Gastroesophageal sphincter (tissue), 3 donors: ENCODE data around the gene GRID1.

ENCODE experiments used
- POLR2A ChIP-seq, 2 donors: fragments of 450-650 bp; IDR thresholded peaks; one replicate each; pipeline ENCODE4 v1.6.1; 2017; ENCODE audit warnings: antibody characterized with exemption in 2 of 2, mild to moderate bottlenecking in 2 of 2, moderate library complexity in 1 of 2
- TF ChIP-seq, protein P1 (sequence below), 4 experiments: fragments of 200-600 bp in 2 of 4; fragments of 450-650 bp in 2 of 4; sonication (generic) in 1 of 4; IDR thresholded peaks; one replicate each; pipeline ENCODE4 v1.5.1; 2017 to 2019; ENCODE audit warnings: antibody characterized with exemption in 4 of 4, mild to moderate bottlenecking in 2 of 4, moderate library complexity in 2 of 4

DNA sequence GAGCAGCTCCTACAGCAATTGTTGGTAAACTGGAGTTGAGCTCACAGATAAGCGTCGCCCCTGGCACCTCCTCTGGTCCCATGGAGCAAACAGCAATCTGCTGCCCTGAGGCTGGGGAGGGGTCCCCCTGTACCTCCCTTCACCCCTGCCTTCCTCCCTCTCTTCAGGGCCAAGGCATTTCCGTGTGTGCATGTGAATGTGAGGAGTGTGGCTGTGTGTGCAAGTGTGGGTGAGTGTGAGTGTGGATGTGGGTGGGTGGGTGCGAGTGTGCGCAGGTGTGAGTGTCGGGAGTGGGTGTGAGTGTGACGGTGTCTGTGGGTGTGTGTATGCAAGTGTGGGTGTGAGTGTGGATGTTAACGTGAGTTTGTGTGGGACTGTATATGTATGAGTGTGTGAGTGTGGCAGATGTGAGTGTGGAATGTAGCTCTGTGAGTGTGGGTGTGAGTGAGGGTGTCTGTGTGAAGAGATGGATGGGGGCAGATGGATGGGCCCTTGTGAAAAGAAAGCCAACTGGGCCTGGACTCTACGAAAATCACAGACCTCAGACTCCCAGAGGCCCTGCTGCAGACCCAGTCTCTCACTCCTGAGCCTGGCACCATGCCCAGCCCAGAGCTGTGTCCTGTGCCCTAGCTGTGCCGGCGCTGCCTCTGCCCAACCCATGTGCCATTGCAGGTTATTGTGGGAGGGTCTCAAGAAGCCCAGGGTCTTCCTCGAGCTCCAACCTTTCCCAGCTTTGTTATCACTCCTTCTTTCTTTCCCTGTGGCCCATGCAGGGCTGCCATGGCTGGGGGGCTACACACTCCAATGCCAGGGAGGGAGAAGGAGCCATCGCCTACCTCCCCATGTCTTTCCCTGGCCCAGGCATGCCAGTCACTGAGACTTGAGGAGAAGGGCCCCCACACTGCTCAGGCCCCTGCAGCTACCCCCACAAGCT, 73.9 kb downstream of the GRID1 start:
- no peak for TF ChIP-seq POLR2A (IDR thresholded peaks at IDR 0.05)
- TF ChIP-seq, protein P1, sequence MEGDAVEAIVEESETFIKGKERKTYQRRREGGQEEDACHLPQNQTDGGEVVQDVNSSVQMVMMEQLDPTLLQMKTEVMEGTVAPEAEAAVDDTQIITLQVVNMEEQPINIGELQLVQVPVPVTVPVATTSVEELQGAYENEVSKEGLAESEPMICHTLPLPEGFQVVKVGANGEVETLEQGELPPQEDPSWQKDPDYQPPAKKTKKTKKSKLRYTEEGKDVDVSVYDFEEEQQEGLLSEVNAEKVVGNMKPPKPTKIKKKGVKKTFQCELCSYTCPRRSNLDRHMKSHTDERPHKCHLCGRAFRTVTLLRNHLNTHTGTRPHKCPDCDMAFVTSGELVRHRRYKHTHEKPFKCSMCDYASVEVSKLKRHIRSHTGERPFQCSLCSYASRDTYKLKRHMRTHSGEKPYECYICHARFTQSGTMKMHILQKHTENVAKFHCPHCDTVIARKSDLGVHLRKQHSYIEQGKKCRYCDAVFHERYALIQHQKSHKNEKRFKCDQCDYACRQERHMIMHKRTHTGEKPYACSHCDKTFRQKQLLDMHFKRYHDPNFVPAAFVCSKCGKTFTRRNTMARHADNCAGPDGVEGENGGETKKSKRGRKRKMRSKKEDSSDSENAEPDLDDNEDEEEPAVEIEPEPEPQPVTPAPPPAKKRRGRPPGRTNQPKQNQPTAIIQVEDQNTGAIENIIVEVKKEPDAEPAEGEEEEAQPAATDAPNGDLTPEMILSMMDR (IDR thresholded peaks at IDR 0.05), result no peak
